Measurements from ENCODE around the gene ERCC4. TPM values are rescaled to one million over a fixed set of nuclear protein-coding genes. Genes with fewer than 3 reads are reported as not detected.

Gene ERCC4
- total and polyA plus RNA-seq, 2 experiments from 2014 or later = 7.5 to 20.1 TPM

DNA sequence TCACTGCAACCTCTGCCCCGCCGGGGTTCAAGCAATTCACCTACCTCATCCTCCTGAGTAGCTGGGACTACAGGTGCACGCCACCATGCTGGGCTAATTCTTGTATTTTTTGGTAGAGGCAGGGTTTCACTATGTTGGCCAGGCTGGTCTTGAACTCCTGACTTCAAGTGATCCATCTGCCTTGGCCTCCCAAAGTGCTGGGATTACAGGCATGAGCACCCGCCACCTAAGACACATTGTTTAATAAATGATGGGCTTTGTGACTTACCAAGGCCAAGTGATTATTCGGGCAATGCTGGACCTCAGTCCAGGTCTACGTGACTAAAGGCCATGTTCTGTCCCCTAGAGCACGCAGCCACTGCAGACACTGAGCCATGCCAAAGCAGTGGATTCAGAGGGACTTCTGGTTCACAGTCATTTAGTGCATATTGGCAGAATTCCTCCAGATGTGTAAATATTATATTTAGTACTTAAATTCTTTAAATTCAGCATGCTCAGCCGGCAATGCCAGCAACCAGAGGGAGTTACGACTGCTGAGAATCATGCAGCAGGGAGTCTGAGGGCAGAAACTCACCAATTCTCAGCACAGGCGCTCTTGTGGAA, 4.8 kb upstream of the ERCC4 start:
- 0 out of 2 replicates have a peak, but pooled peaks cover 6% of the 10 kb centered on the region for H3F3A ChIP-seq (ENCODE audit: insufficient read depth)
- H3K27me3 ChIP-seq (replicated peaks; ENCODE audit: insufficient read depth) = peaks cover 6% of the 10 kb centered on the region; the same call in 1 of the 2 replicates
- H3K27ac ChIP-seq = no peak overlapping the region
- no peak overlapping the region for H3K9ac ChIP-seq
- TF ChIP-seq EZH2 (IDR thresholded peaks at IDR 0.05; ENCODE audit: insufficient read depth, poor library complexity, severe bottlenecking) (no peak), EZH2phosphoT487 (IDR thresholded peaks at IDR 0.05; ENCODE audit: insufficient read depth, low read depth) (no peak)
- 60 to 65% methylated on average over 10 of the region's 10 CpGs for WGBS, 2 experiments (ENCODE audit: low coverage in 1 of 2, low lambda C conversion rate in 2 of 2, missing lambda C conversion rate in 2 of 2)
- in situ Hi-C loops (cut with MboI) = no loop called here
- DNase-seq = no peak
- H3K79me2 ChIP-seq (ENCODE audit: insufficient read depth) = no peaks in the 10 kb centered on the region
- H4K20me1 ChIP-seq (ENCODE audit: insufficient read depth) = no peaks in the 10 kb centered on the region
- H3K9me3 ChIP-seq (ENCODE audit: low read depth) = no peaks in the 10 kb centered on the region
- no peaks in the 10 kb centered on the region for H3K36me3 ChIP-seq (ENCODE audit: low read depth)
- H3K4me1 ChIP-seq (ENCODE audit: insufficient read depth) = peaks cover 3% of the 10 kb centered on the region
- no peaks in the 10 kb centered on the region for H3K9me2 ChIP-seq (ENCODE audit: insufficient read depth)
- H3K4me3 ChIP-seq = no peak overlapping the region
- no peak overlapping the region for H2AFZ ChIP-seq
- no peak overlapping the region for H3K4me2 ChIP-seq (ENCODE audit: unreplicated experiment)

DNA sequence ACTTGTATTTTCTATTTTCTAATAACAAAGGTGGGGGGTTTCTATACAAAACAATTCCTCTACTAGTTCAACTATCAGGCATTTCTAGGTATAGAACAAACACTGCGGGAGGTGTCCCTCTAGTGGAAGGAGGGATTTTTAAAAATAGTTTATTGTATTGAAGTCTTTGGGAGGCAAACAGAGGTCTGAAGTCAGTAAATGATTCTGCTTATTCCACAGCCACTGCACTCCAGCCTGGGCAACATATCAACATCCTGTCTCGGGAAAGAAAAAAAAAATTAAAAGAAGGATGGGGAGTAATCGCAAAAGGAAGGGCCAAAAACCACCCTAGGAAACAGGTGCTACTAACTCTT, 648 bp upstream of the ERCC4 start:
- Histone ChIP-seq H3F3A (ENCODE audit: insufficient read depth) (0 out of 2 replicates have a peak, but pooled peaks cover 3% of the 10 kb centered on the region), H3K9me3 (ENCODE audit: low read depth) (no peaks in the 10 kb centered on the region), H3K4me2 (ENCODE audit: unreplicated experiment) (peak overlapping the region; percentile 56), H3K79me2 (ENCODE audit: insufficient read depth) (peaks cover 18% of the 10 kb centered on the region), H3K27me3 (replicated peaks; ENCODE audit: insufficient read depth) (0 out of 2 replicates have a peak, but pooled peaks cover 6% of the 10 kb centered on the region), H3K36me3 (ENCODE audit: low read depth) (no peaks in the 10 kb centered on the region), H3K4me1 (ENCODE audit: insufficient read depth) (no peaks in the 10 kb centered on the region), H3K9ac (0 out of 2 replicates have a peak overlapping the region, but pooled peaks have one; percentile 21), H4K20me1 (ENCODE audit: insufficient read depth) (no peaks in the 10 kb centered on the region), H3K9me2 (ENCODE audit: insufficient read depth) (no peaks in the 10 kb centered on the region), H3K4me3 (peak overlapping the region; percentile 47), H3K27ac (no peak overlapping the region), H2AFZ (peak overlapping the region; percentile 59; the same call in 1 of the 2 replicates)
- DNase-seq = peak; percentile 70
- TF ChIP-seq EZH2phosphoT487 (IDR thresholded peaks at IDR 0.05; ENCODE audit: insufficient read depth, low read depth) (no peak), EZH2 (IDR thresholded peaks at IDR 0.05; ENCODE audit: insufficient read depth, poor library complexity, severe bottlenecking) (no peak)
- in situ Hi-C loops (cut with MboI) = no loop called here
- WGBS, 2 experiments (ENCODE audit: low coverage in 1 of 2, low lambda C conversion rate in 2 of 2, missing lambda C conversion rate in 2 of 2) = 0 to 1% methylated on average over 3 of the region's 3 CpGs

DNA sequence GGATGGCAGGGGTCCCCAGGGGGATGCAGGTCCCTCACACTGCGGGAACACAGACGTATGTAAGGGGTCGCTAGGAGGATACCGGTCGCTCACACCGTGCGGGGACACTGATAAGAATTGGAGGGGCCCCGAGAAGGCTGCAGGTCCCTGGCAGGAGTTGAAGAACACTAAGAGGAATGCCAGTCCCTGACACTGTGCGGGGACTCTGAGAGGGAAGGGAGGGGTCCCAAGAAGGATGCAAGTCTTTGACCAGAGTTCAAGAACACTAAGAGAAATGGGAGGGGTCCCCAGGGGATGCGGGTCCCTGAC, 510 bp downstream of the ERCC4 start:
- Histone ChIP-seq H3K36me3 (ENCODE audit: low read depth) (peaks cover 4% of the 10 kb centered on the region; the same call in 1 of the 2 replicates), H4K20me1 (ENCODE audit: insufficient read depth) (no peaks in the 10 kb centered on the region), H3K27ac (peak overlapping the region; percentile 29), H3K4me1 (ENCODE audit: insufficient read depth) (no peaks in the 10 kb centered on the region), H3K79me2 (ENCODE audit: insufficient read depth) (peaks cover 23% of the 10 kb centered on the region), H3K4me3 (peak overlapping the region; percentile 89), H3K27me3 (replicated peaks; ENCODE audit: insufficient read depth) (0 out of 2 replicates have a peak, but pooled peaks cover 4% of the 10 kb centered on the region), H3F3A (ENCODE audit: insufficient read depth) (0 out of 2 replicates have a peak, but pooled peaks cover 3% of the 10 kb centered on the region), H3K9me3 (ENCODE audit: low read depth) (no peaks in the 10 kb centered on the region), H2AFZ (peak overlapping the region; percentile 94), H3K9me2 (ENCODE audit: insufficient read depth) (no peaks in the 10 kb centered on the region), H3K4me2 (ENCODE audit: unreplicated experiment) (peak overlapping the region; percentile 99), H3K9ac (peak overlapping the region; percentile 94)
- no peak for DNase-seq
- TF ChIP-seq EZH2 (IDR thresholded peaks at IDR 0.05; ENCODE audit: insufficient read depth, poor library complexity, severe bottlenecking) (no peak), EZH2phosphoT487 (IDR thresholded peaks at IDR 0.05; ENCODE audit: insufficient read depth, low read depth) (no peak)
- in situ Hi-C loops (cut with MboI) = loop anchor here (10.0 kb wide), 1 partner anchor 344 kb away; no protein-coding TSS in a partner anchor
- 0 to 4% methylated on average over 10 of the region's 10 CpGs for WGBS, 2 experiments (ENCODE audit: low coverage in 1 of 2, low lambda C conversion rate in 2 of 2, missing lambda C conversion rate in 2 of 2)

DNA sequence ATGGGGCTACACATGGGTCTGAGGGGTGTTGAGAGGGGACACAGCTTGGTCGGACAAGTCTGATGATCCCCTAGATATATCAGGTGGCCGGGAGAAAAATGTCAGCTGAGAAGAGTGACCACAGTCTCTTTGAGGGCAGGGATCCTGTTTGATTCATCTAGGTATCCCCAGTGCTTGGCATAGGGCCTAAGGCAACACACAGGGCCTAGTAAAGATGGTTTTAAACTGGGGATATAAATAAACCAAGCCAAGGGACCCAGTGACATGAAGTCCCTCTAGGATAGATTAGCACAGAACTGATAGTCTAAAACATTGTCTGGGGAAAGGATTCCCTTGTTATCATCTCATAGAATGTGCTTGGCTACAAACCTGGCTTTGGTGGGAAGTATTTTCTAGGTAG, 1.4 kb downstream of the ERCC4 start:
- Histone ChIP-seq H3K4me2 (ENCODE audit: unreplicated experiment) (peak overlapping the region; percentile 99), H3K36me3 (ENCODE audit: low read depth) (peaks cover 4% of the 10 kb centered on the region; the same call in 1 of the 2 replicates), H3K9me3 (ENCODE audit: low read depth) (no peaks in the 10 kb centered on the region), H2AFZ (peak overlapping the region; percentile 94), H3K79me2 (ENCODE audit: insufficient read depth) (peaks cover 23% of the 10 kb centered on the region), H3K9ac (peak overlapping the region; percentile 94), H3K9me2 (ENCODE audit: insufficient read depth) (no peaks in the 10 kb centered on the region), H3K4me3 (peak overlapping the region; percentile 89; the same call in 1 of the 2 replicates), H4K20me1 (ENCODE audit: insufficient read depth) (no peaks in the 10 kb centered on the region), H3K27ac (no peak overlapping the region), H3K4me1 (ENCODE audit: insufficient read depth) (peaks cover 5% of the 10 kb centered on the region; the same call in 1 of the 2 replicates), H3K27me3 (replicated peaks; ENCODE audit: insufficient read depth) (no peaks in the 10 kb centered on the region), H3F3A (ENCODE audit: insufficient read depth) (0 out of 2 replicates have a peak, but pooled peaks cover 3% of the 10 kb centered on the region)
- in situ Hi-C loops (cut with MboI) = loop anchor here (10.0 kb wide), 1 partner anchor 343 kb away; no protein-coding TSS in a partner anchor
- peak; percentile 18 for DNase-seq
- WGBS, 2 experiments (ENCODE audit: low coverage in 1 of 2, low lambda C conversion rate in 2 of 2, missing lambda C conversion rate in 2 of 2) = 65% methylated on average over 2 of the region's 2 CpGs
- no peak for TF ChIP-seq EZH2 (IDR thresholded peaks at IDR 0.05; ENCODE audit: insufficient read depth, poor library complexity, severe bottlenecking)
- TF ChIP-seq EZH2phosphoT487 (IDR thresholded peaks at IDR 0.05; ENCODE audit: insufficient read depth, low read depth) = no peak
